Transverse colon (tissue), 4 donors: ENCODE results near the gene WDR72.

Source experiments
- CTCF ChIP-seq, 5 experiments: fragments of 200-600 bp in 3 of 5; fragments of 450-650 bp in 2 of 5; sonication (generic) in 3 of 5; IDR thresholded peaks; 1 replicate in 2 of 5; 2 replicates in 3 of 5; pipeline ENCODE4 v1.5.1; 2016 to 2017; ENCODE audit warnings: antibody characterized with exemption in 5 of 5, inconsistent platforms in 3 of 5, mild to moderate bottlenecking in 2 of 5, moderate library complexity in 1 of 5
- EP300 ChIP-seq: sonication (generic); formaldehyde crosslinking; IDR thresholded peaks from one replicate; pipeline ENCODE4 v1.6.1; 2017; ENCODE audit warnings: antibody characterized with exemption, low read depth
- POLR2A ChIP-seq: fragments of 450-650 bp; IDR thresholded peaks from one replicate; pipeline ENCODE4 v1.6.1; 2016; ENCODE audit warnings: antibody characterized with exemption, mild to moderate bottlenecking, moderate library complexity
- POLR2AphosphoS5 ChIP-seq, 3 donors: sonication (generic); formaldehyde crosslinking; IDR thresholded peaks; one replicate each; pipeline ENCODE4 v1.6.1; 2016; ENCODE audit warnings: antibody characterized with exemption in 3 of 3

- no peak for TF ChIP-seq CTCF (IDR thresholded peaks at IDR 0.05)
- TF ChIP-seq POLR2A, result no peak
- no peak for TF ChIP-seq POLR2AphosphoS5 (IDR thresholded peaks at IDR 0.05)
- no peak for TF ChIP-seq EP300
These were observed 38.0 kb downstream of the WDR72 start for GRCh38 chr15:53721334-53722087.
